Activated gamma-delta T cell (primary cell): Measurements from ENCODE around the gene CCL8.
"Not testable (repeated sequence)": the region's sequence is repeated elsewhere in the genome, so short reads cannot be mapped to it uniquely, and the experiment has no call there.

Experiments
- DNase-seq: peaks from one replicate; lab custom pipeline; 2025; lab: John Stamatoyannopoulos, UW

Gene CCL8

DNA sequence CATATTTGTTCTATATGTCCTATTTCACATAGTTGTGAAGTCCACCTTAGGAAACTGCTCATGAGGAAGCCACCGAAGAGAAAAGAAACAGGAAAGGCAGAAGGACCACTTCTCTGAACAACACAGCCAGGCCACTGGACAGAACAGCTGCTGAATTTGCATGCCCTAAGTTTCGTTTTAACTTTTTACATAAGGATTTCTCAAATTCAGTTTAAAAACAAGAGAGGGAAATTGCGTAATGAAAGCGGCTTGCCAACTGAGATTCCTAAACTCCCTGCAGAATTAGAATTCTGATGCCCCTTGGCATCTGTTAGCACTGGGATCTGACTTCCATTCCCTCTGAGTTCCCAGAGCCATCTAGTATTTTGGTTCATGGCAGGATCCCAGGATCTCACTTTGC is 5.0 kb upstream of the CCL8 start:
- DNase-seq = no peak

DNA sequence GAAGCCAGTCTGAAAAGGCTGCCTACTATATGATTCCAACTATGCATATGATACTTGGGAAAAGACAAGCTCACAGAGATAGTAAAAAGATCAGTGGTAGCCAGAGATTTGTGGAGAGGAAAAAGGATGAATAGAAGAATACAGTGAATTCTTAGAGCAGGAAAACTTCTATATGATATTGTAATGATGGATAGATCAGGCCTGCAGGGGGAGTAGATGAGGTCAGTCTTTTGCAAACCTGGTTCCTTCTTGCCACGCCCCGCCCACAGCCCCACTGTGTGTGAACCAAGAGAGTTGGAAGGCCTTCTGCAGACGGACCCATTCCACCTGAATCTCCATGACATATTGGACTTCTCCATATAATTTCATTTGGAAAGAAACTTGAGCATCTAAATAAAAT is 761 bp upstream of the CCL8 start:
- DNase-seq = no peak

DNA sequence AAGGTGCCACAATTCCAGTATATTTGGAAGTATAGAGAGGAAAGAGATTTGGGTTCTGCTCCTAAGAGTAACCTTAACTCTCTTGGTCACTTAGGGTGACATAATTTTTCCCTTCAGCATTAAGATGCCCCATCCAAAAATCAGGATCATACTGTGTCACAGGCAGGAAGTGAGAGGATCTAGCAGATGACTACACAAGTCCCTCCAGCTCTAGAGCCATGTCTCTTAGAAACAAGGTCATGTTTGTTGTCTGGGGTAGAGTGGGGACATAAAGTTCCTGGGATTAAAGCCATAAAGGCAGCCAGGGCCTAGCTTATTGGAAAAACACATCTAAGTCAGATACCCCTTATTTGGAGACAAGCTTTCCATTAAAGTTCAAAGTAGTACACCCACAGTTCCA is 2.7 kb downstream of the CCL8 start:
- DNase-seq = no peak

DNA sequence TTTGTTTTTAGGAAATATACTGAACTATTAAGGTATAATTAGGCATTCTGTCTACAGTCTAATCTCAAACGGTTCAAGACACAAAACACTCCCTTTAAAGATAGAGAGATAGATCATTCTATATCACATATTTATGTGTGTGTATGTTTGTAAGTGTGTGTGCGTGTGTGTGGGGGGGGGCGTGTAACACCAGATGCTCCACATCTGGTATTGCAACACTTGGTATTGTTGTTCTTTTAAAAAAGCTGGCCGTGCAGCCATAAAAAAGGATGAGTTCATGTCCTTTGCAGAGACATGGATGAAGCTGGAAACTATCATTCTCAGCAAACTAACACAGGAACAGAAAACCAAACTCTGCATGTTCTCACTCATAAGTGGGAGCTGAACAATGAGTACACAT is 8.3 kb downstream of the CCL8 start:
- DNase-seq = not testable (repeated sequence)

DNA sequence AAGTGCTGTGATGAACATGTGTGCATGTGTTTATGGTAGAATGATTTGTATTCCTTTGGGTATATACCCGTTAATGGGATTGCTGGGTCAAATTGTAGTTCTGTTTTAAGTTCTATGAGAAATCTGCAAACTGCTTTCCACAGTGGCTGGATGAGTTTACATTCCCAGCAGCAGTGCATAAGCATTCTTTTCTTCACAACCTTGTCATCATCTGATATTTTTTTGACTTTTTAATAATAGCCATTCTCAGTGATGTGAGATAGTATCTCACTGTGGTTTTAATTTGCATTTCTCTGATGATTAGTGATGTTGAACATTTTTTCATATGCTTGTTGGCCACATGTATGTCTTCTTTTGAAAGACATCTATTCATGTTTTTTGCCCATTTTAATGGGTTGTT is 18.5 kb downstream of the CCL8 start:
- no peak for DNase-seq

DNA sequence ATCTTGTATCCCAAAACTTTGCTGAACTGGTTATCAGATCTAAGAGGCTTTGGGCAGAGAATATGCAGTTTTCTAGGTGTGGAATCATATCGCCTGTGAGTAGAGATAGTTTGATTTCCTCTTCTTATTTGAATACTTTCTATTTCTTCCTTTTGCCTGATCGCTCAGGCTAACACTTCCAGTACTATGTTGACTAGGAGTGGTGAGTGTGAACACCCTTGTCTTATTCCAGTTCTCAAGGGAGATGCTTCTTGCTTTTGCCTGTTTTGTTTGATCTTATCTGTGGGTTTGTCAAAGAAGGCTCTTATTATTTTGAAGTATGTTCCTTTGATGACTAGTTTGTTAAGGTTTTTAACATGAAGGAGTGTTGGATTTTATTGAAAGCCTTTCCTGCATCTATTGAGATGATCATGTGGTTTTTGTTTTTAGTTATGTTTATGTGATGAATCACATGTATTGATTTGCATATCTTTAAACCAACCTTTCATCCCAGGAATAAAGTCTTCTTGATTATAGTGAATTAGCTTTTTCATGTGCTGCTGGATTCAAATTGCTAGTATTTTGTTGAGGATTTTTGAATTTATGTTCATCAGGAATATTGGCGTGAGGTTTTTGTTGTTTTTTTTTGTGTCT is 20.0 kb downstream of the CCL8 start:
- no peak for DNase-seq

DNA sequence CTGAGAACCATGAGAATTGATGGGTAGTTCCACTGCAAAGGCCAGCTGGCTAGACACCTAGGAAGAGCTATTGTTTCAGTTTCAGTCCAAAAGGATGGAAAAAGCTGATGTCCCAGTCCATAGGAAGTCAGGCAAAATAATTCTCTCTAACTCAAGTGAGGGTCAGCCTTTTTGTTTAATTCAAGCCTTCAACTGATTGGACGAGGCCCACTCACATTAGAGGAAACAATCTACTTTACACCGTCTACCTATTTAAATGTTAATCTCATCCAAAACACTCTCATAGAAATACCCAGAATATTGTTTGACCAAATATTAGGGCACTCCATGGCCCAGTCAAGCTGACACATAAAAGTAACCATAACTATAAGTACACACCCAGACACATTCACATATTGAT is 22.7 kb downstream of the CCL8 start:
- DNase-seq = no peak

DNA sequence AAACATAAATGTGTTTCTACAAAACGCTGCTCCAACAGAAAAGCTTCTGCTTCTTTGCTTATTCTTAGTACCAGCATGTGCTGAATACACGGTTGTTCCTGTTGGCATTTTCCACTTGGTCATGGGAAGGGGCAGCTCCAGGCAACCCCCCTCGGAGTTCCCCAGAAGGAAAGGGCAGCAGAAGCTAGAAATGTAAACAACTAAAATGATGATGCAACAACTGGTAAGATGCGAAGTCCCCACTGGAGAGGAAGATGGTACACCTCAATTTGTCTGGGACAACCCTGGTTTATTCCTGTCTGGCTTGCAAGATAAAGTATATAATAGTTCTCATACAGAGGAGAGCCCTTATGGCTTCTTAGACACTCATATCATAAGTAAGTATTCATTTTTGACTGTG is 27.8 kb downstream of the CCL8 start:
- no peak for DNase-seq

DNA sequence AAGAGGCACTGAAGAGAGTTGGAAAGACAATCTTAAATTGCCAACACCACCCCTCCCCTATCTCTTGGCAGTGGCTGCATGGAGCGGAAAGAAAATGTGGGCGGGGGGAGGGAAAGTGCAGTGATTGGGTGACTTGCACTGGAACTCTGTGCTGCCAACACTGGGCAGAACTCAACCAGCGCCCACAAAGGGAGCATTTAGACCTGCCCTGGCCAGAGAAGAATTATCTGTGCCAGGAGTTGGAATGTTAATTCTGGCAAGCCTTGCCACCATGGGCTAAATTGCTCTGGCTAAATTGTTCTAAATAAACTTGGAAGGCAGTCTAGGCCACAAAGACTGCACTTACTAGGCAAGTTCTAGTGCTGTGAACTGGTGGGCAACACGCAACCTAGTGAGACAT is 30.5 kb downstream of the CCL8 start:
- no peak for DNase-seq

DNA sequence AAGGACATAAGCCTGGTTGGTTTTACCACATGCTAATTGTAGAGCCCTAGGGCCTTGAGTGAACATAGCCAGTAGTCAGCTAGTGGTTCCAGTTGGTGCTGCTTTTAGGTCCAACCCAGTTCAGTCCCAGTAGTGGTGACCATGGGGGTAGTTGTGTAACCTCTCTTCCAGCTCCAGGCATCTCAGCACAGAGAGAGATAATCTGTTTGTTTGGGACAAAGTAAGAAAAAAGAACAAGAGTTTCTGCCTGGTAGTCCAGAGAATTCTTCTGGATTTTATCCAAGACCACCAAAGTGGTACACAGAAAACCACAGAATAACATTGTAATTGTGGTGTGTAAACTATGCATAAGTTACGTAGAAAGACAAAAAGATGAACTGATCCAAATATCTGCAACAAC is 31.9 kb downstream of the CCL8 start:
- no peak for DNase-seq

DNA sequence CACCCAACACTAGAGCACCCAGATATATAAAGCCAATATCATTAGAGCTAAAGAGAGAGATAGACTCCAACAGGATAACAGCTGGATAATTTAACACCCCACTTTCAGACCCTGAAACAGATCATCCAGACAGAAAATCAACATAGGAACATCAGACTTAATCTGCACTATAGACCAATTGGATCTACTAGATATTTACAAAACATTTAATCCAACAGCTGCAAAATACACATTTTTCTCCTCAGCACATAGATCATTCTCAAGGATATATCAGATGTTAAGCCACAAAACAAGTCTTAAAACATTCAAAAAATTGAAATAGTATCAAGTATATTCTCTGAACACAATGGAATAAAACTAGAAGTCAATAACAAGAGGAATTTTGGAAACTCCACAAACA is 33.0 kb downstream of the CCL8 start:
- DNase-seq = no peak

DNA sequence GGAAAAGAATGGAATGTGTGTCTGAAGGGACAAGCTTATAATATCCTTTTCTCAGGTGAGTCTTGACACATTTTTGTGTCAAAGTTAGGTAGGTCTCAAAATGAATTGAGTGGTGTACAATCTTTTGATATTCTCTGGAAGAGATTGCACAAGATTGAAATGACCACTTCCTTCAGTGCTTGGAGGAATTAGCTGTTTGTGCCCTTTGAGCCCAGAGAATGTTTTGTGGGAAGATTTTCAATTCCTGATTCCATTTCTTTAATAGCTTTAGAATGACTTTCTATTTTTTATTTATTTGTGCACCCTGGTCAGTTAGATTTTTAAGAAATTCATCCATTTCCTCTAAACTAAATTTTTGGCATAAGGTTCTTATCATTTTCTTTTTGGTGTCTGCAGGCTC is 35.4 kb downstream of the CCL8 start:
- no peak for DNase-seq

DNA sequence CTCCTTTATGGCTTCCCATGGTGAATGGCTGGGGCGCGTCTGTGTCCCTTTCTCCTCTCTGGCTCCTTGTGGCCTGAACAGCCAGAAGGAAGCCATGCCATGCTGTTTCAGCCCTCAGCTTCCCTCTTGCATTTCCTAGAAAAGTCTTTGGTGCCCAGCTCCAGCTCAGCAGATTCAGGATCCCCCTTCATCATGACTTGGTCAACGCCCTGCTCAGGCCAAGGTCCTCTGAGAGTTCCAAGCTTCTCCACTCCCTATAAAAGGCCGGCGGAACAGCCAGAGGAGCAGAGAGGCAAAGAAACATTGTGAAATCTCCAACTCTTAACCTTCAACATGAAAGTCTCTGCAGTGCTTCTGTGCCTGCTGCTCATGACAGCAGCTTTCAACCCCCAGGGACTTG is 37.0 kb downstream of the CCL8 start, which contains the start of gene CCL13:
Gene CCL13 (plus strand): TSS at position 287 of the 400 bp plus-strand sequence. CDS start 47 bp downstream, at position 334.
- DNase-seq = no peak

DNA sequence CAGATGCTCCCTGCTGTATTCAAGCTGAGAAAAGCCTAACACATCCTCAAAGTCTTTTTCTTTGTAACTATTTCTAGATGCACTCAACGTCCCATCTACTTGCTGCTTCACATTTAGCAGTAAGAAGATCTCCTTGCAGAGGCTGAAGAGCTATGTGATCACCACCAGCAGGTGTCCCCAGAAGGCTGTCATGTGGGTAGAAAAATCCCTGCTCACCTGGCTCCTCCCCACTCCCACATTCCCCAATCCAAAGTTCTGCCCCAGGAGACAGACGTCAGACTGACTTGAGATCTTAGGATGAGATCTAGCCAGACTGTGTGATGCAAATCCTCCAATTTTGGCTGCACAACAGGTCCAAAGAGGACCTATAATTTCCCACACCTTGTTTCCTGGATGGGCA is 38.2 kb downstream of the CCL8 start:
- DNase-seq = no peak

DNA sequence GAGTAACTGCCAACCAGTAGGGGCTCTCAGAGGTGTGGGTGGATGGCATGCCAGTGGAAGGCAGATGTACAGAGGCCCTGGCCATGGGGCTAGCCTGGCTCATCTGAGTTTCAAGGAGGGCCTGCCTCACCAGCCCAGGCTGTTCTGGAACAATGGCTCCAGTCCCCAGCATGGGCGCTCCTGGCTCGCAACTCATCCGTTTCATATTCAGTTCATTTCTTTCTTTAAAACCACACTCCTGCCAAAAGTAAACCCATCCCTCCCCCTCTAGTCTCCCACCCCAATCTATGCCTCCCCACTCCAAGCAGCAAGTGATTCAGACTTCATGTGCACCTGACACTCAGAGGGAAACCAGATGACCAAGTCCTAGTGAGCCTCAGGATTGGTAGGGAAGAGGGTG is 39.4 kb downstream of the CCL8 start:
- no peak for DNase-seq

DNA sequence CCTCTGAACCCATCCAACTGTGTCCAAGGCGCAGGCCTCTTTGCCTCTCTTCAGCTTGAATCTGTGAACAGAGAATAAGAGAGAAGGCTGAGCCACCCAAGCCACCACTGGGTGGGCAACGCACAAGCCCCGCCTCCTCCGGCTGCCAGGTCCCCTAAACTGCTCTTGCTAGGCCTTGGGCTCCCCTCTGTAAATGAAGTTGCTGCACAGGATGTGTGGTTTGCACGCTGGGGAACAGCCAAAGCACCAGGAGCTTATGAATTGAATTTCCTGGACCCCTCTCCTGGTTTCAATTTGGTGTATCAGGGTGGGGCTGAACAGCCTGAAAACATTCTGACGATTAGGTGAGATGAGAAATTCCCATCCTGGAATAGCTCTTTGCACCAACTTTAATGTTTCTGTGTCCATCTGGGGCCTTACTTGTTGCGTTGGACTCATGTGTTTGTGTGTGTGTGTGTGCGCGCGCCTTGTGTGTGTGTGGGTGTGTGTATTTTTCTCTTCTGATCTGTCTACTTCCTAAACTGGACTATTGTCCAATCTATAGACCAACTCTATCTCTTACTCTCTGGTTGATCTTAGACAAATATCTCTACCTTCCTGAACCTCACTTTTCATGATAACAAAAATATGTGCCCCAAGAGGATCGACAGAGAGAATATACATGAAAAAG is 41.5 kb downstream of the CCL8 start:
- no peak for DNase-seq

DNA sequence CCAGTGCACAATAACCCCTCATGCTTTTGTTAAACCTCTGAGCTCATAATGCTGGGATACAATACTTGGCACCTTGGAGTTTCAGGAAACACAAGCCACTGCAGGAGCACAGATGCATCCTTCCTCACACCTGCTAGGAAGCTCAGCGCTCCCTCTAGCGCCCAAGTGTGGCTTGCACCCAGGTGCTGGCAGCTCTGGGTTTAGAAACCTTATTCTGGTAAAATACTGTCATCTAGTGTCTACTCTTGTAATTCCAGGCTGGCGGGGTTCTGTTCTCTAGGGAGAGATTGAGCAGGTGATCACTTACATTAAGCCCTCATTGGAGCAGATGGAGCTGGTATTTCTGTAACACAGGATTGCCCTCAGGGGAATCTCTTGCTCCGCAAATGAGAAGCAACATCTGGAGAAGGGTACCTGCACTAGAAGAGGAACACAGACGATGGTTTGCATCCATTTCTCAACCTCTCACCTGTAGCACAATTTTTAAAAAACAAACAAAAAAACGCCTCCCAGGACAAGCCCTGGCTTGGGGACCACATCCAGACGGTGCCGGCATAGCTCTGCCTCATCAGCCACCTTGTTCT is 42.3 kb downstream of the CCL8 start:
- no peak for DNase-seq

DNA sequence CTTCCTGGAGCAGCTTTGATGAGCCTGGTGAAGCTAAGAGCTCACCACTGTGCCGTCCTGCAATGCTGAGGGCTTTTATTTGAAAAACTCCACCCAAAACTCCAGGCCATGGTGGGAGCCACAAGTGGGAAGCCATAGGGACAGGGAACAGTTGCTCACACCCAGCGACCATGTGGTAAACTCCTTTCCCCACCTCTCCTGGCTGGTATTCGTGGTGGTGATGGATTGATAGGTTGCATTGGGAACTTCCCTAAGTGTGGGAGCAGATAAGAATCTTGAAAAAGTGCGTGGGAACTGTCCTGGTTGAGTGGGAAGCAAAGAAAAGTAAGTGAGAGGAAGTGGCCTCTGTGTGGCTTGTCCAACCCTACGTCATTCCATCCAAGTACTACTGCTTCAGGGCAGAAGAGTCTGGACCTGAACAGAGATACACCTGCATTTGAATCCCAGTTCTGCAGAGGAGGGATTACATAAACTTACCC is 44.0 kb downstream of the CCL8 start, which contains the start of gene CCL1:
Gene CCL1 (minus strand): TSS at position 51 of the 479 bp plus-strand sequence. CDS start 72 bp downstream, outside the sequence.
- DNase-seq = no peak

DNA sequence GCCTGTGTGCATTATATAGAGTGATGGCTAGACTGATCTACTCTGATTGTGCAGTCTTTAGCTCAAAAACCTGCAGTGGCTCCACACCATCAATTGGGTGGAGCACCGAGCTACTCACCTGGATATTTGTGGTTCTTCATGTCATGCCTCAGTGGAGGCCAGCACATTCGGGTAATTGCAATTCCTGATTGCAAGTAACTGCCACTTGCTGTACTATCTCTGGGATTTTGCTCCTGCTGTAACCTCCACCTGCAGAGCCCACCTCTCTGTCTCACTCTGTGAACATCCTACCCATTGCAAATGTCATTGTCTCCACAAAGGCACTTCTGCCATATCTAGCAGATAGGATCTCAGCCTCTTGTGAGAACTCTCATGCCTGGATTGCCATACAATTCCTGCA is 45.5 kb downstream of the CCL8 start:
- no peak for DNase-seq

DNA sequence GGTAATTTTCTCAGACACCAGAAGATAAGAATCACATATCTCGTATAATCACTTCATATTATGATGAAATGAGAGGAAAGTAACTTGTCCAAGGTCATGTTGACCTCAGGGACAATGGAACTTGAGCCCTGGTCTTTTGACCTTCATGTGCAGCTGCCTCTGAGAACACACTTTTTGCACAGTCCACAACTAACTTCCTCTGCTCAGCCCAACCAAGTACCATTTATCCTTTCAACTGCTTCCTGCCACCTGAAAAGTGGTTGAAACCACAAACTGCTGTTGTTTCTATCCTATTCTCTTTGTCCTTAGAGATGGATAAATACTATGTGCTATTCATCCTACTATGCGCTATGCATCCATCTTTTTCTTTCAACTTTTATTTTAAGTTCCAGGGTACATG is 46.1 kb downstream of the CCL8 start:
- no peak for DNase-seq

DNA sequence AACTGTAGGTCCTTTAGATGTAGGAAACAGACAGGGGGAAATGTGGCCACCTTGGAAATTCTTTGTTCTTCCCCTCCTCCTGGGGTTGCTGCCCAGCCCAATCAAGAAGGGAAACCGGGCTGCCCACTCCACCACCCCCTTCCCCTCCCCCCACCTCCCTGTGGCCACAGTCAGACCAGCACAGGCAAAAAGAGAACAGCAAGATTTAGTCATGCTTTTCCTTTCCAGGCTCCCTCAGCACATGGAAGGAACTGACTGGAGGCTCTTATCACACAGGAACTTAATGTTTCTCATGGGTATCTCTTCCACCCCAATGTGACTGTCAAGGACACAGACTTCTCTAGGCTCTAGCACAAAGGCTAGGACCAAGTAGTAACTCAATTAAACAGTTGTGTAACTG is 46.8 kb downstream of the CCL8 start:
- DNase-seq = no peak

DNA sequence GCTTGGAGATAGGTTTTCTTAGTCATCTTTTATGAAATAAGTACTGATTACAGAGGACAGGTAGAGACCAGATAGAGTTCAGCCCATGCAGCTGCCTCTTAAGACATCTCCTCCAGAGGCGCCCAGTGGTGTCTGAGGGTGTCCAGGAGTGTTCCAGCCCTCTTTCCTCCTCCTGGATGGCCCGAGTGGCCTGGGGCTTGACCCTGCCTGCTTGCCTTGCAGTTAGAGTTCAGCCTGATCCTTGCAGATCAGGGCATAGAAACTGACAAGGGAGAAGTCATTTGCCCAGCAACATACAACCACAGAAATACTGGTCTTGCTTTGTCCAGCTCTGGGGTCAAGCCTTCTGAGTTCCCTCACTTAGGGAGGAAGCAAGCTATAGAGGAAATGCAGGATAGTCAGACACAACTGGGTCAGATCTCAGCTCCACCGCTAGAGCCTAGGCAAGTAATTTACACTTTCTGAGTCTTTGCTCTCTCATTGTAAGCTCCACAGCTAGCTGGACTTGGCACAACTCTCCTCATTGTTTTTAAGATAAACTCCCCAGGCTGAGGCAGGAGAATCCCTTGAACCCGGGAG is 47.4 kb downstream of the CCL8 start:
- no peak for DNase-seq
